Stimulated activated memory B cell treated with anti-CD40 and anti-IgM and Interleukin-4, amounts not matched to agents 10 μg/mL and 1 μg/mL and 100 μg/mL, for 72 hours (primary cell): Measurements from ENCODE around the gene ATP2B3.

ENCODE experiments used
- ATAC-seq: fragments of 150-1000 bp; cut with Tn5 transposase; 2 replicates; pipeline ENCODE4 v1.10.0; 2021
- H3K27ac Mint-ChIP-seq: one replicate; pipeline ENCODE4 v1.8.0; 2022; ENCODE audit warnings: mild to moderate bottlenecking, mixed read lengths
- H3K27me3 Mint-ChIP-seq: one replicate; pipeline ENCODE4 v1.8.0; 2022; ENCODE audit warnings: mixed read lengths
- H3K36me3 Mint-ChIP-seq: one replicate; pipeline ENCODE4 v1.8.0; 2022; ENCODE audit warnings: mixed read lengths
- H3K4me1 Mint-ChIP-seq: one replicate; pipeline ENCODE4 v1.8.0; 2022; ENCODE audit warnings: mixed read lengths
- H3K4me3 Mint-ChIP-seq: one replicate; pipeline ENCODE4 v1.8.0; 2022; ENCODE audit warnings: mild to moderate bottlenecking, moderate library complexity, mixed read lengths
- H3K9me3 Mint-ChIP-seq: one replicate; pipeline ENCODE4 v1.8.0; 2022; ENCODE audit warnings: mixed read lengths

Gene ATP2B3

DNA sequence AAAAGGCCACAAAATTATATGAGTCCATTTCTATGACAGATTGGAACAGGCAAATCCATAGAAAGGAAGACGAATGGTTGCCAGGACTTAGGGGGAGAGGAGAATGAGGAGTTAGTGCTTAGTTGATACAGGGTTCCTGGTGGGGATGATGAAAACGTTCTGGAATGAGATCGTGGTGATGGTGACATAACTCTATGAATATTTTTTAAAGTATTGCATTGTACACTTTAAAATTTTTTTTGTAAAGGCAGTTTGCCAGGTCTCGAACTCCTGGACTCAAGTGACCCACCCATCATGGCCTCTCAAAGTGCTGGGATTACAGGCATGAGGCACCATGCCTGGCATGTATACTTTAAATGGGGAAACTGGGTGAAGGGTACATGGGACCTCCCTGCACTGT is 91.4 kb downstream of the ATP2B3 start:
- Mint-ChIP-seq H3K27ac (peak overlapping the region; percentile 40), H3K4me3 (no peak overlapping the region), H3K4me1 (peaks cover 22% of the 10 kb centered on the region), H3K36me3 (no peaks in the 10 kb centered on the region), H3K27me3 (no peaks in the 10 kb centered on the region), H3K9me3 (no peaks in the 10 kb centered on the region)
- no peak for ATAC-seq

DNA sequence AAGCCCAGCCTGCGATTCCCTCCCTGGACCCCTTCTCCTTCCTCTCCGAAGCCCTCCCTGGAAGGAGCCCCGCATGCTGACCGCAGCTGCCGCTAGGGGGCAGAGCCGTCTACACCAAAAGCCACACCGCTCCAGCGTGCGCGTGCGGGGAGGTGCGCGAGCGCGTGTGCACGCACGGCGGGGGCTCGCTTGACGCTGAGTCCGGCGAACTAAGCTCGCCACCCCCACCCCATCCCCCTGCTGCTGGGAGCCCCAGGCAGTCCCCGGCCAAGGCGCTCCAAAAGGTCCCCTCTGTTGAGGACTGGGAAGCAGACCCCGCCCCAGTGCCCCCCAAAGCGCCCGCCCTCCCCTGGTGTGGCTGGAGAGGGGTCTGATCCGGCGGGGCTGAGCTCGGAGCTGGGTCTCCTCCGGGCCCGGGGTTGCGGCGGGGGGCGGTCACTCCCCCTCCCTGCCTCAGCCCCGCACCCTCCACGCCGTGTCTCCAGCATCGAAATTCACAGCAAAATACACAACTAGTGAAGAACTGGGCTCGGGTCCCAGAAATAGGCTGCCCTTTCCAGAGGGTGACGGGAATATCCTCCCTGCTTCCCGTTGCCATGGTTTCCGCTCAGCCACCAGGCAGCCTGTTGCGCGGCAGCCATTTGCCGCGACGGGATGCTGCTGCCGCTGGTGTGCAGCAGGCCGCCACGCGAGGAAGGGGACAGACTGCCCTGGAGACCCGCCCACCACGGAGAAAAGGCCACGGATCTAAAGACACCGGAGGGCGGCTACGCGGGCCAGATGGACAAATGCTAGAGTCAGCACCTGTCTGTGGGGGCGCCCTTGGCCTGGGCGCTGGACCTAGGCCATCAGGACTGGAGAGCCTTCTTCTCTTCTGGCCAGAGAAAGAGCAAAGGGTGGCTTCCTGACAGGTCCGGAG is 92.7 kb downstream of the ATP2B3 start:
- Mint-ChIP-seq H3K4me1 (peaks cover 22% of the 10 kb centered on the region), H3K9me3 (no peaks in the 10 kb centered on the region), H3K27me3 (peaks cover 9% of the 10 kb centered on the region), H3K4me3 (peak overlapping the region; percentile 78), H3K36me3 (no peaks in the 10 kb centered on the region), H3K27ac (peak overlapping the region; percentile 77)
- peak; percentile 82 for ATAC-seq

DNA sequence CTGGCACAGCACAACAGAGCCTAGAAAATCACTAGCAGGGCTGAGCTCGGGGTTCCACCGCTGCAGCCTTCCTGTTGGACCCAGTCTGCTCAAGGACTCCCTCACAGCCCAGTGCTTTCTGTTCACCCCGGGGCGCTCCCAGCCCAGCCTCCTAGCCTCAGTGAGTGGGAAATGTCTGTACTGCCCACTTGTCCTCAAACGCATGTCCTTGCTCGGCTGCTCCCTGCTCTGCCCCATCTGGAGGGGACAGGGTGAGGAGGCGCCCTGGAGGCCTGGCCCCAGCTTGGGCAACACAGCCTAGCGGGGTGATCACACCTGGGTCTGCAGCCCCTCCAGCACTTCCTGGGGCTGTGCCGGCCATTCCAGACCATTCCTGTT is 93.4 kb downstream of the ATP2B3 start:
- Mint-ChIP-seq H3K36me3 (no peaks in the 10 kb centered on the region), H3K4me3 (no peak overlapping the region), H3K9me3 (no peaks in the 10 kb centered on the region), H3K27me3 (peaks cover 9% of the 10 kb centered on the region), H3K4me1 (peaks cover 22% of the 10 kb centered on the region), H3K27ac (peak overlapping the region; percentile 77)
- ATAC-seq: no peak

- no peak overlapping the region for H3K4me3 Mint-ChIP-seq
- ATAC-seq: no peak
Measured at GRCh38 chrX:153611298-153612095, 94.1 kb downstream of the ATP2B3 start.

GRCh38 chrX:153612413-153612812 is 95.0 kb downstream of the ATP2B3 start:
- ATAC-seq: peak; percentile 75
- H3K9me3 Mint-ChIP-seq: no peaks in the 10 kb centered on the region
- H3K27ac Mint-ChIP-seq: no peak overlapping the region
- peaks cover 9% of the 10 kb centered on the region for H3K27me3 Mint-ChIP-seq
- no peak overlapping the region for H3K4me3 Mint-ChIP-seq
- peaks cover 22% of the 10 kb centered on the region for H3K4me1 Mint-ChIP-seq
- no peaks in the 10 kb centered on the region for H3K36me3 Mint-ChIP-seq

More at GRCh38 chrX:153611298-153612095, 94.1 kb downstream of the ATP2B3 start:
- peaks cover 9% of the 10 kb centered on the region for H3K27me3 Mint-ChIP-seq
- no peak overlapping the region for H3K27ac Mint-ChIP-seq
- no peaks in the 10 kb centered on the region for H3K36me3 Mint-ChIP-seq
- peaks cover 22% of the 10 kb centered on the region for H3K4me1 Mint-ChIP-seq
- H3K9me3 Mint-ChIP-seq: no peaks in the 10 kb centered on the region

DNA sequence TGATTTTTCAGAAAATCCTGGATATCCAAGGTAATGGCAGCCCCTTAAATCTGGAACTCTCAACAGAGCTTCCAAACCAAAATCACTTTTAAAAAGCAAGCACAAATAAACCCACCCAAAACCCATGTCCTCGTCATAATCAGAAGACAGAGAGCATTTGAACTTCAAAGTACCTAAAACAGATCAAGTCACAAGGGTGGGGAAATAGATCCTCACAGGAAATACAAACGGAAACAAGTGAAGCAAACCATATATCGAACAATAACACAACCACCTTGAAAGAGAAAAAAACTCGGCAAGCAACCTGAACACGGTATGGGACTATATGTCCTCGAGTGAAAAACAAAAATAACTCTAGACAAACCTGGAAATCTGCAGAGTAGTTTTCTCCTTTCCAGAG is 97.4 kb downstream of the ATP2B3 start:
- H3K36me3 Mint-ChIP-seq: no peaks in the 10 kb centered on the region
- no peak overlapping the region for H3K4me3 Mint-ChIP-seq
- H3K4me1 Mint-ChIP-seq: peaks cover 11% of the 10 kb centered on the region
- no peak overlapping the region for H3K27ac Mint-ChIP-seq
- ATAC-seq: no peak
- peaks cover 9% of the 10 kb centered on the region for H3K27me3 Mint-ChIP-seq
- H3K9me3 Mint-ChIP-seq: no peaks in the 10 kb centered on the region

DNA sequence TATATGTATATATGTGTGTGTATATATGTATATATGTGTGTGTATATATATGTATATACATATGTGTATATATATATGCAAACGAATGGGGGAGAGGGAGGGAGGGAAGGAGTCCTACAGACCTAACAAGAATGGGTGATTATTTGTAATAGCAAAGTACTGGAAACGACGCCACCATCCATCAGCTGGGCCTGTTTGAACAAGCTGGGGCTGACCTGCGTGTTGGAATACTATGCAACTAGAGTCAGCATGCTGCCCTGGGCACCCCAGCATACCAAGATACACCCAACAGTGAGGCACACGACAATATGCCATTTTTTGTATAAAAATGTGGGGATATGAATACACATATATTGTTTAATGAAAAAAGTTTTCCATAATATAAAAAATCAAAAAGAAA is 103.1 kb downstream of the ATP2B3 start:
- no peak overlapping the region for H3K27ac Mint-ChIP-seq
- no peaks in the 10 kb centered on the region for H3K36me3 Mint-ChIP-seq
- peaks cover 25% of the 10 kb centered on the region for H3K27me3 Mint-ChIP-seq
- no peaks in the 10 kb centered on the region for H3K4me1 Mint-ChIP-seq
- no peak overlapping the region for H3K4me3 Mint-ChIP-seq
- no peak for ATAC-seq
- no peaks in the 10 kb centered on the region for H3K9me3 Mint-ChIP-seq

DNA sequence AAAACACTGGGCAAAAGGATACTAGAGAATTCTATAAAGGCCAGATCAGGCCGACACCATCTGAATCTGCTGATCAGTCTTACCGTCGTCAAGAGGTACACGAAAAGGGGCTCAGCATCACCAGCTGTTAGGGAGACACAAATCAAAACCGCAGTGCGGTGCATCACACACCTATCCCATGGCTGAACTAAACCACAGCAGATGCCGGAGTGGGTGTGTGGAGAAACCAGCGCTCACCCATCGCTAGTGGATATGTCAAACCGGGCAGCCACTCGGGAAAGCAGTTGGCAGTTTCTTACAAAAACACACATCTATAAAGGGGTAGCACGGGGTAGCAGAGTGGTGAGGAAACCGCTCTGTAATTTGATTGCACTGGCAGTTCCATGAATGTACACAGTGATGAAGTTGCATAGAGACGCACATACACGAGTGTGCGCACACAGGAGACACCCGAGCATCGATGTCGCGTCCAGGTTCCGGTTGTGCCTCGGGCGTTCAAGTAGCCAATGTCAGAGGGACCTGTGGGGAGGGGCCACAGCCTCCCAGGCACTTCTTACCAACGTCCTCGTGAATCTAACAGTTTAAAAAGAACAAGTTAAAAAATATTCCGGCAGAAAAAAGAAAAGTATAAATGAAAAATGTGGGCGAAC is 104.6 kb downstream of the ATP2B3 start:
- no peak overlapping the region for H3K27ac Mint-ChIP-seq
- H3K36me3 Mint-ChIP-seq: no peaks in the 10 kb centered on the region
- no peak overlapping the region for H3K4me3 Mint-ChIP-seq
- H3K4me1 Mint-ChIP-seq: no peaks in the 10 kb centered on the region
- peaks cover 25% of the 10 kb centered on the region for H3K27me3 Mint-ChIP-seq
- no peaks in the 10 kb centered on the region for H3K9me3 Mint-ChIP-seq
- no peak for ATAC-seq

DNA sequence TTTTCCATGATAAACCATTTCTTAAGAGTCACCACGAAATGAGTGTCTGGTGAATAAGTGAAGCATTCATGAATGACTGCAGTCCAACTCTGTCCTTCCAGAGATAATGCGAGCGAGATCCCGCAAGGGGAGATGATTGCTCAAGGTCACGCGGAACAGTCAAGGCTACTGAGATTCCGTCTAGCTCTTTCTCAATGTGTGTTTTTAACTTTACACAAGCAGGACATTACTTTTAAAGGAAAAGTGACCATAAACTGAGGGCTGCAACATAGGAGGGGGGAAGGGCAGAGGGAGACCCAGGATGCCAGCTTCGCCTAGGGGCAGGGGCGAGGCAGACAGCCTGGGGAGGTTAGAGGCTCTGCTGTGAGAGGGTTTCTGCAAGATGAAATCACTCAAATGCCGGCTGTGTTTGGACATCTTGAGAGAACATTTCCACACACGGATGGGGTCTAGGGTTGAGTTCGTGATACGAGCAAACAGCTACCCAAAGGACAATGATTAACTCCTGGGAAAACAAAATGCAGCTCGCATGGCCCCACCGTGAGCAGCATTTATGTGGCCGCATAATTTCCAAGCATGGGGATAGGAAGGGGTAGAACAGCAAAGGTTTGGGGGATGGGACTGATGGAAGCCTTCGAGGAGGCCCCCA is 105.3 kb downstream of the ATP2B3 start:
- H3K27me3 Mint-ChIP-seq: peaks cover 25% of the 10 kb centered on the region
- no peaks in the 10 kb centered on the region for H3K9me3 Mint-ChIP-seq
- H3K4me1 Mint-ChIP-seq: no peaks in the 10 kb centered on the region
- no peaks in the 10 kb centered on the region for H3K36me3 Mint-ChIP-seq
- no peak for ATAC-seq
- H3K4me3 Mint-ChIP-seq: no peak overlapping the region
- no peak overlapping the region for H3K27ac Mint-ChIP-seq

- H3K27ac Mint-ChIP-seq: no peak overlapping the region
- H3K4me1 Mint-ChIP-seq: no peaks in the 10 kb centered on the region
- ATAC-seq: no peak
- no peaks in the 10 kb centered on the region for H3K9me3 Mint-ChIP-seq
- no peak overlapping the region for H3K4me3 Mint-ChIP-seq
- H3K27me3 Mint-ChIP-seq: peaks cover 25% of the 10 kb centered on the region
- H3K36me3 Mint-ChIP-seq: no peaks in the 10 kb centered on the region
Measured at GRCh38 chrX:153623310-153624029, 106.0 kb downstream of the ATP2B3 start.

DNA sequence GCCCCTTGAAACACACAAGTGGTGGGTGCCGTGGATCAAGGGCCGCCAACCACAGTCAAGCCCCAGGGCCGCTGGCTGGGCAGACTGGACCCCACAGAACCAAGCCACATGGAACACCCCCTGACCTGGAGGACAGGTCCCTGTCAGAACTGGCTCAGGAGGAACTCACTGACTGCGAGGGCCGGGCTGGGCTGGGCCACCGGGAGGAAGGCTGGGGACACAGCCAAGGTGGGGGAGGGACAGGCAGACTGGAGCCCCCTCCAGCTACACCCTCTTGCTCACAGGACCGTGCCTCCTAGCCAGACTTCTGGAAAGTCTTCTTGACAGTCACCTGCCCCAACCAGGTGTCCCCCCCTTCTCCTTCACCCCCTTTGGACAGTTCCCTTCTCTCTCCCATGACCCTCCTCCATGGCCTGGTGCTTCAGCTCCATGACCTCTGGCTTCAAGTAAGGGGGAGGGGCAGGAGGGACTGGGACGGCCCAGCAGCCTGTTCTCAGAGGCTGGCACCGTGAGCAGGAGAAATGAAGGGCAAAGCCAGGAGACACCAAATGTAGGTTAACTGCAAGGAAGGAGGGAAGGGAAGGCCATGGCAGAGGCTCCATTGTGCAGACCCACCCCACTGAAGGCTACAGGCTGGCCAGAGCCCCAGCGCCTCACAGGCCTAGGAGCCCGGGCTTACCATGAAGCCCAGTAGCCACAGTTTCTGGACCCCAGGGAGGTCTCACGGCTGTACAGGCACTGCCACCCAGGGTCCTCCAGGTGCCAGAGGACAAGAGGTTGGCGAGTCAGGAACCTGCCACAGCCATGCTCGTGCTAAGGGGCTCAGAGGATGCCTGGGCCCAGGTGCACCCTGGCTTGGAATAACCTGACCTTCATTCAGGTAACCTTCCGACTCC is 107.0 kb downstream of the ATP2B3 start:
- no peak for ATAC-seq
- H3K36me3 Mint-ChIP-seq: no peaks in the 10 kb centered on the region
- no peaks in the 10 kb centered on the region for H3K9me3 Mint-ChIP-seq
- peaks cover 25% of the 10 kb centered on the region for H3K27me3 Mint-ChIP-seq
- no peak overlapping the region for H3K4me3 Mint-ChIP-seq
- H3K4me1 Mint-ChIP-seq: no peaks in the 10 kb centered on the region
- H3K27ac Mint-ChIP-seq: no peak overlapping the region

GRCh38 chrX:153625271-153626024 is 108.0 kb downstream of the ATP2B3 start:
- no peak overlapping the region for H3K4me3 Mint-ChIP-seq
- ATAC-seq: no peak
- H3K4me1 Mint-ChIP-seq: no peaks in the 10 kb centered on the region
- H3K9me3 Mint-ChIP-seq: no peaks in the 10 kb centered on the region
- H3K36me3 Mint-ChIP-seq: no peaks in the 10 kb centered on the region
- H3K27me3 Mint-ChIP-seq: peaks cover 25% of the 10 kb centered on the region
- no peak overlapping the region for H3K27ac Mint-ChIP-seq

GRCh38 chrX:153626025-153626633 is 108.7 kb downstream of the ATP2B3 start:
- Mint-ChIP-seq H3K27me3 (peaks cover 25% of the 10 kb centered on the region), H3K9me3 (peaks cover 4% of the 10 kb centered on the region), H3K27ac (no peak overlapping the region), H3K36me3 (no peaks in the 10 kb centered on the region), H3K4me1 (no peaks in the 10 kb centered on the region), H3K4me3 (no peak overlapping the region)
- no peak for ATAC-seq
